NCI-H1105 treated with DMSO at 0.1 percent for 48 hours (cell line): ENCODE results near the gene ETV3L.

Experiments used
- DNase-seq: peaks from one replicate; lab custom pipeline; 2025; lab: John Stamatoyannopoulos, UW

The ETV3L gene

GRCh38 chr1:157132111-157132510 is 32.5 kb upstream of the ETV3L start:
- DNase-seq: no peak

- no peak for DNase-seq
Observed at GRCh38 chr1:157131281-157131680, 31.7 kb upstream of the ETV3L start.

- no peak for DNase-seq
Observed at GRCh38 chr1:157124855-157125254, 25.2 kb upstream of the ETV3L start.

- DNase-seq: no peak
Observed at GRCh38 chr1:157119448-157119847, 19.8 kb upstream of the ETV3L start.

- DNase-seq: no peak
Observed at GRCh38 chr1:157119008-157119407, 19.4 kb upstream of the ETV3L start.

- no peak for DNase-seq
Observed at GRCh38 chr1:157117527-157118057, 18.0 kb upstream of the ETV3L start.

- DNase-seq: no peak
Observed at GRCh38 chr1:157116737-157117103, 17.1 kb upstream of the ETV3L start.

GRCh38 chr1:157115851-157116736 is 16.5 kb upstream of the ETV3L start:
- DNase-seq: no peak

GRCh38 chr1:157115429-157115838 is 15.8 kb upstream of the ETV3L start:
- DNase-seq: no peak

GRCh38 chr1:157114183-157115121 is 14.8 kb upstream of the ETV3L start:
- no peak for DNase-seq

GRCh38 chr1:157113631-157114030 is 14.0 kb upstream of the ETV3L start:
- no peak for DNase-seq

- no peak for DNase-seq
Observed at GRCh38 chr1:157113106-157113505, 13.5 kb upstream of the ETV3L start.

GRCh38 chr1:157112186-157112867 is 12.7 kb upstream of the ETV3L start:
- DNase-seq: no peak

GRCh38 chr1:157111396-157112165 is 12.0 kb upstream of the ETV3L start:
- DNase-seq: no peak

GRCh38 chr1:157110686-157111085 is 11.1 kb upstream of the ETV3L start:
- DNase-seq: no peak

- no peak for DNase-seq
Observed at GRCh38 chr1:157110003-157110402, 10.4 kb upstream of the ETV3L start.

- DNase-seq: no peak
Observed at GRCh38 chr1:157108448-157108847, 8.8 kb upstream of the ETV3L start.

GRCh38 chr1:157107702-157108101 is 8.1 kb upstream of the ETV3L start:
- no peak for DNase-seq

- no peak for DNase-seq
Observed at GRCh38 chr1:157106813-157107189, 7.2 kb upstream of the ETV3L start.

GRCh38 chr1:157105988-157106812 is 6.6 kb upstream of the ETV3L start:
- DNase-seq: no peak
